NCI-H2196 treated with DMSO at 0.1 percent for 48 hours (cell line): ENCODE measurements around the gene MGAT3.
A peak's percentile ranks its signal among the peaks of the same experiment; 100 is the strongest.
"Not testable (repeated sequence)": the region's sequence is repeated elsewhere in the genome, so short reads cannot be mapped to it uniquely, and the experiment has no call there.

Source experiments
- DNase-seq: peaks from one replicate; lab custom pipeline; 2025; ENCODE audit not compliant: unreplicated experiment; lab: John Stamatoyannopoulos, UW

Gene MGAT3

DNA sequence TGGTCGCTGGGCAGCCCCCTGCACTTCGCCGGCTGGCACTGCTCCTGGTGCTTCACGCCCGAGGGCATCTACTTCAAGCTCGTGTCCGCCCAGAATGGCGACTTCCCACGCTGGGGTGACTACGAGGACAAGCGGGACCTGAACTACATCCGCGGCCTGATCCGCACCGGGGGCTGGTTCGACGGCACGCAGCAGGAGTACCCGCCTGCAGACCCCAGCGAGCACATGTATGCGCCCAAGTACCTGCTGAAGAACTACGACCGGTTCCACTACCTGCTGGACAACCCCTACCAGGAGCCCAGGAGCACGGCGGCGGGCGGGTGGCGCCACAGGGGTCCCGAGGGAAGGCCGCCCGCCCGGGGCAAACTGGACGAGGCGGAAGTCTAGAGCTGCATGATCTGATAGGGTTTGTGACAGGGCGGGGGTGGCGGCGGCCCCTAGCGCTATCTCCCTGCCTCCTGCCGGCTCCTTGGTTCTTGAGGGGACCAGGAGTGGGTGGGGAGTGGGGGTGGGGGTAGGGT, 31.8 kb downstream of the MGAT3 start:
- DNase-seq = no peak

DNA sequence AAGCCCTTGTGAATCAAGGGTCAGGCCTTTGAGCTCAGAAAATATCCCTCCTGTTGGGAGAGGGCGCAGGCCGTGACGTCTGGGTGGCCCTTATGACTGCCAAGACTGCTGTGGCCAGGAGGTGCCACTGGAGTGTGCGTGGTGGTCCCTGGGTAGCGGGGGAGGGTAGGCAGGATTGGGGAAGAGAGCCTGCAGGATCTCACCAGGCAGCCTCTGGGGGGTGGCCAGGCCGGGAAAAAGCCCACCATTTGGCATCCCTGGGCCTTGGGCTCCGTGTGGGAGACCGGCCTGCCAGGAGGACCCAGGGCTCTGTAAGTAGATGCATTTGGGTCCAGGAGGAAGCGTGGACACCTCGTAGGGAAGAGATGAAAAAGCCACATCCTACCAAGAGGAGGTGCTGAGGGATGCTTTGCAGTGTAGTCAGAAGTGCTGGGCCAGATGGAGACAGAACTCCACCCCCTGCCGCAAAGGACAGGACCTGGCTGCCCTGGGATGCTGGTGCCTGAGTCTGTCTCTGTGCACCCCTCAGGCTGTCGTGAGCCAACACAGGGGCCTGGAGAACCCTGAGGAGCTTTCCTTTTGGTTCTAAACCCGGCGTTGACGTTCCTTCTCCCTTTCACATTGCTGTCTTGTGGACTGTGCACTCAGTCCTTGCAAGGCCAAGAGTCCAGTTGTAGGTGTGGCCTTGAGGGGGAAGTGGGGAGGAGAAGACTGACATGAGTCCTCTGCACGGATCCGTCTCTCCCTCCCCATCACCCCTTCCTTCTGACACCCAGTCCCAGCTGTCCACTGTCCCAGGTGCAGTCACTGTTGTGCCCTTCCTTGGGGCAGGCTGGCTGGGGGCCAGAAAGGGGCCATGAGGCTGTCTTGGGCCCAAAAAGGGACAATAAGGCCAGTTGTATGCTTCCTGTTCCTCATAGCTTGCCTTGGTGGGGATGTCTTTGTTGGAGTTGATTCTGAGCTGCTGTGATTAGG, 32.6 kb downstream of the MGAT3 start:
- DNase-seq = no peak

DNA sequence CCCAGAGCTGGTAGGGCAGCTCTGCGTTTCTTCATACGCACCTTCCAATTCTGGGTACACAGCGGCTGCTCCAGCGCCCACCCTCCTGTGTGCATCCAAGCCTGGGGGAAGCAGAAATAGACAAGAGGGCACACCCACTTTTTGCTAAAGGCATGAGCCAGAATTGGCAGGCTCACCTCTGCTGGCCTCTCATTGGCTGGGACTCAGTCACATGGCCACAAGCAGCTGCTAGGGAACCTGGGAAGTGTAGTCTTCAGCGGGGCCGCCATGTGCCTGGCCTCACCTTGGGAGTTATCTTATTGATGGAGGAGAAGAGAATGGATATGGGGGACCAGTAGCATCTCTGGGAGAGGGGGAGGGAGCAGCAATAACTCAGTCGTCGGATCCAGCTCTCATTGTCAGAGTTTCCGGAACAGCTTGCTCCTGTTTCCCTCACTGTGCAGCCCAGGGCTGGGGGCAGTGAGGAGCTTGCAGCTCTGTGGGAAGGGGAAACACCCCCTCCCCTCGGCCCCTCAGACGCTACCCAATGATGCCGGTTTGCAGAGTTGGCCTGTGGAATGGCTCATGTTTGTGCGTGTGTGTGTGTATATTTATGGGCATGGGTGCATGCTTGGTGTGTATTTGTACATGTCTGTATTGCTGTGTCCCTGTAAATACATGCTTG, 33.5 kb downstream of the MGAT3 start:
- DNase-seq = peak; percentile 39

DNA sequence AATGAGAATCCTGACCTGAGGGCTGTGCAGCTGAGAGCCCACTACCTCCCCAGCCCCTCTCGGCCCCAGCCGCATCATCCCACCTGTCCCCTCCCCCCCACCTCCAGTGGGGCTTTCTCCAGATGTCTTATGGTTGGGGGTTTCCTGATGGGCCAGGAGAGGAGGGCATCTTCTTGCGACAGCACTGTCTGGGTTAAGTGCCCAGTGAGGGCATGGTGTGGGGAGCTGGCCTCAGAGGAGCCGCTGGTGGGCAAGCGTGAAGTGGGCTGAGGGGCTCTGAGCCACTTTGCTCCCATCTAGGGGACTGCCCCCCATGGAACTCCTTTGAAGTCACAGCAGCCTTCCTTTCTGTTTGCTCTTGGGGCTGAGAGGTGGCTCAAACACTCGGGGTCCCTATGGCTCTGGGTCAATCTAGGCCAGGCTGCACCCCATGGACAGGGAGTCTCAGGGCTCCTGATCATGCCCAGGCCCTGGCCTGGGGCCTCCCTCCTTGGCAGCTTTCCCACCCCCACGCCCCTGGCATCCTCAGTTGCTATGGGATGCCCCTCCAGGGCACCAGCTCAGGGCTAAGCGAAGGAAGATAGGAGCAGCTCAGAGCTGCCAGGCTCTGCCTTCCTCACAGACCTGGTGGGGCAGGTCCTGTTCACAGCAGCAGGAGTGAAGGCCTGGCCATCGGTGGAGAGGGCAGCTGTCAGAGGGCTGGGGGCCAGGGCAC, 34.3 kb downstream of the MGAT3 start:
- DNase-seq = no peak

DNA sequence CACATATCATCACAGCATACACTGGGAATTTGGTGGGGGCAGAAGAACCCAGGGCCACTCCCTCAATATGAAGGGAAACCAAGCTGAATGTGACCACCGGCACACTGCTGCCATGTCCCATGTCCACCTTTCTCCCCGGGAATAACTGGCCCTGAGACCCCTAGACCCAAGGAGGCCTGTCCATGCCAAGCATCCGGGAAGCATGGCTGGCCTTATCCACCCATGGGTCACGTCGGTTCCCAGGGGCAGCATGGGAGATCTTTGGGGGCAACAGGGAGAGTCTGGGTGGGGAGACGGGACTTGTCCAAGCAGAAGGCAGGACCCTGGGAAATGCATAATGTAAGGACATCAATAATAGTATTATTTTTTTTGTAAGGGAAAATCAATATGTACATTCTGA, 34.9 kb downstream of the MGAT3 start:
- no peak for DNase-seq

DNA sequence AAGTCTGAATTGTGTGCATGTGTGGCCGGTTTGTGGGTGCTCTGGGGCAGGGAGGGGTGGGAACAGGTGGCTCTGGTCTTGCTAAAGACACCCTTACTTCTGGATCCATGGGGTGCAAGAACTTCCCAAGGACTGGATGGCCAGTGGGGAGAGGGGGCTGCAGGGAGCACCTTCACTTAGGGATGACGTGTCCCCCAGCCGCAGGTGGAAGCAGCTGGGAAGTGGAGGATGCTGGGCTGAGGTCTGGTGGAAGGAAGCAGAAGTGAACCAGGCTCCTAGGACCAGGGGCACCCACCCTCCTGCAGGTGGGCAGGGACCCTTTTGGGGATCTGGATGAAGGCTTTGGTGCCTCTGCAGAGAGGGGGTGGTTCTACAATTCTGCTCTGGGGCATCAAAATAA, 35.4 kb downstream of the MGAT3 start:
- DNase-seq = no peak

DNA sequence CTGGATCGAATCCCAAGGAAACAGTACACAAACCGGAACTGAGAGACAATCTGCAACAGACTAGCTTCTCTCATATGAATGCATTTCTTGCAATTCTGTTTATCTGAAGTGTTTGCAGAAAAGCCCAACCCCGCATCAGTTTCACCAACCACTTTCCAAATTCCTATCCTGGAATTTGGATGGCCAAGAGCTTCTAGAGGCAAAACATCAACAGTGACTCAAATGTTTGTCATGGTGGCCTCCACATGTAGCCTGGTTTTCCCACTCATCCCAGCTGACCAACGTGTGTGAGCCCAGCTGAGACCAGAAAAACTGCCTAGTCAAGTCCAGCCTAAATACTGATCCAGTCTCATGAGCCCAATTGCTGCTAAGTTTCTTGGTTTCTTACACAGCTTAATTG, 36.9 kb downstream of the MGAT3 start:
- DNase-seq = no peak

DNA sequence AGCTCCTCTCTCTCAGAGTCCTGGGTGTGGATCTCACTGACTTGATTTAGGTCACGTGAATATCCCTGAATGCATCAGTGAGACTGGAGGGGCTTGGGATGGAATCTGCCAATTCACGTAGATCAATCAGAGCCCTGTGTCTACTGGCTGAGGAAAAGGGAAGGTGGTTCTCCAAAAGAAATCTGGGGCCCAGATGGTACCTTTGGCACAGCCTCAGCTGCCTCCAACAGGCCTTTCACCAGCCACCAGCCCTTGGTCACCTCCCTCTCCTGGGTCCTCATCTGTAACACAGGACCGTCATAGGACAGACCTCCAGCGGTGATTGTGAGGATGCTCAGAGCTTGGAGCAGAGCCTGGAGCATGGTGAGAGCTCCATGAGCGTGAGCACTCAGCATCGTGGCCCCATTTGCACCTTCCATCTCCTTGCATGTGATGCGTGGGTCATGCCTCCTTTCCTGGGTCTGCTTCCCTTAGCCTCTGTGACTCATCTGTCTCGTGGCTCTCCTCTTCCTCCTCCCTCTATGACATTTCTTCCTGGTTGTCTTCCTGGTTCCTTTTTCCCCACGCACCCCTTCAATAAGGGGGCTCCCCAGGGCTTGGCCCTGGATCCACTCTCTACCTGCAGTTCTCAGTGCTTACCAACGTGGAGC, 37.8 kb downstream of the MGAT3 start:
- no peak for DNase-seq

DNA sequence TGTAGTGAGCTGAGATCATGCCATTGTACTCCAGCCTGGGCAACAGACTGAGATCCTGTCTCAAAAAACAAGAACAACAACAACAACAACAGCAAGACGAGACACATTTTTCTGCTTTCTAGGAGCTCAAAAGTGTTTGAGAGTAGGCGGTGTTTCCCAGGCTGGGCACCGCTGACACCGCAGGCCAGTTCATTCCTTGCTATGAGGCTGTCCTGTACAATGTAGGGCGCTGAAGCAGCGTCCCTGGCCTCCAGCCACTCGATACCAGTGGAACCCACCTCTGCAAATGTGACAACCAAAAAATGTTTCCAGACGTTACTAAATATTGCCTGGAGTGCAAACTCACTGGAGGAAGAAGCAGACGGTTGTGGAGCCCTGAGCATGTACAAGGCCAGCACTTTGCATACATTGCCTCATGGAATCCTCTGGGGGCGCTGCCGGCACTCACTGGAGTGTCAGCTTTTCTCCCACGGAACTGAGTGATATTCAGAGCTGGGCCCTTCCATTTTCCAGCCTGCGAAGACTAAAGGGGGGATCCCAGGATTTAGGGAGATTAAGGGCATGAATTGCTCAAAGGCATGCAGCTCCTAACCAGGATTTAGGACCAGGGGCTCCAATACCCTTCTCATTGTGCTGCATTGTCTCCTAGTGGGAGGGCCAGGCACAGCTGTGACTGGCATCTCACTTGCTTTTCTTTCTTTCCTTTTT, 39.5 kb downstream of the MGAT3 start:
- DNase-seq = no peak

DNA sequence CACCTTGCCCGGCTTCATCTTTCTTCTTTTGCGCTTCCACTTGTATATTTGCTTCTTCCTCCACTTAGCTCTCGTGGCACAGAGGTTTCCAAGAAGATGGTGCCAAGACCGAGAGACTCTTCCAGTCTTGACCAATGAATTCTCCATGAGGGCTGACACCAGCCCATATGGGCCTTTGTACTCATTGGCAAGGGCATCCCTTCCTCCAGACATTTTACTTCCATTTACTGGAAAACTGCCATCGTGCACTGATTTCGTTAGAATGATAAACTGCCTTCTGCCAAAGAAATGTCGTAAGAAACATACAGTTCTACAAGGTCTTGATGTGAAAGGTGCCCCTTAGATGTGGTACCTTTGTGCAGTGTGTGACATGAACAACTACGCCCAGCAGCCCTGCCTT, 40.6 kb downstream of the MGAT3 start:
- DNase-seq = no peak

DNA sequence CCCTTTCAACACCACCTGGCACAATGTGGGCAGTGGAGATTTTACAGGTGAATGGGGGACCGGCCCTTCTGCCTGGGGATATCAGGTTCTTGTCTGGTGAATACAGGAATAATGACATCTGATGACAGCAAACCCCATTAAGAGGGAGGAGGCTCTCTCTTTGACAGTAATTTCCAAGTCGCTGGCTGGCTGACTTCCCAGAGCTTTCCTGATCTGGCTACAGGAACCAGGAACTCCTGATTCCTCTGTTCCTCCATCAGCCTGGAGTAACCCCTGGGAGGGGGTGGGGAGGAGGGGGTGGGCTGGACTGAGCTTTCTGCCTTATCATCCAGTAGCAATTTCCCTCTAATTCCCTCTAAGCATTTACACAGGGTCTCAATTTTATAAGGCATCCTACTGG, 41.6 kb downstream of the MGAT3 start:
- DNase-seq = peak; percentile 42

DNA sequence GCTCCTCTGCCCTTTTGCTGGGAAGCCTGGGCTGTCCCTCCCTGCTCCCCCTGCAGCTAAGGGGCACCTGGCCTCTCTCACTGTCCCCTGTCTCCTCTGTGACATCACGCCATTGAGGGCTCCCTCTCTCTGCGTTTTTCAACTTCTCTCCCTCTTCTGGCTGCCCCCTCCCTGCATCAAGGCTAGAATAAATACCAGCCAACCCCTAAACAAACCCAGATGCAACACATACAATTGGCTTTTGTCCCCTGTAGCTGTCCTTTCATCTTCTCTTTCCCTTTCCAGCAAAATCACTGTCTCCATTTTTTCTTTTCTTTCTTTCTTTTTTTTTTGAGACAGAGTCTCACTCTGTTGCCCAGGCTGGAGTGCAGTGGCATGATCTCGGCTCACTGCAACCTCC, 42.0 kb downstream of the MGAT3 start:
- no peak for DNase-seq

DNA sequence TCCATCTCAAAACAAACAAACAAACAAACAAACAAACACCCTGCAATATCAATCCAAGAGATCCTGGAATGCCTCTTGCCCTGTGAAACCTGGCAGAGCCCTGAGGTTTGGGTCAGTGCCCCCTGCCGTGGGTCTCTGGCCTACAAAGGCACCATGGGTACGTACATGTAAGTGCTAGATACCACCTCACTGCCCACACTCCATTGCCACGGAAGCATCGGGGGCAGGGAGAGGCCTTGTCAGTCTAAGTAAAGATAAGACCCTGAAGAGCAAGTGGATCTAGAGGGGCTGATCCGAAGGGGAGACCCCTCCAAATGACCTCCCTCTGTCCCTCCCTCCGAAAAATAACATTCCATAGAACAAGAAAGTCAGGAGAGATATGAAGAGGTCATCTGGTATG, 43.3 kb downstream of the MGAT3 start:
- no peak for DNase-seq

DNA sequence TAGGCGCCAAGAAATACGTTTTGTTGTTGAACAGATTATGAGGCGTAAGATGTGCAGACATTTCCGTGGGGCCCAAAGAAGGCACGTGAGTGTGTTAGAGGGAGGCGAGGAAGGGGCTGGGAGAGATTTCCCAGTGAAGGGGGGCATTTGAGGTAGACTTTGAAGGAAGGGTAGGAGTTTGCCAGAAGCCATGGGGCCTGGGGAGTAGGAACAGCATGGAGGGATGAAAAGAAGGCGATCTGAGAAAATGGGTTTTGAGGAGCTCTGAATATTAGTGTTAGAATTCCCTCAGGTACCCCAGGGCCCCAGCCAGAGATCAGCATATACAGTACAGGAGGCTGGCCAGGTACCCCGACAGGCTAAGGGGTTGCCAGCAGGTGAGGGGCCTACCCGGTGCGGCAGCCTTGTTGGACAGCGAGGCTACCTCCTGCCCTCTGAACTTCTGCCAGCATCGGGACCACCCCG, 44.9 kb downstream of the MGAT3 start:
- no peak for DNase-seq

DNA sequence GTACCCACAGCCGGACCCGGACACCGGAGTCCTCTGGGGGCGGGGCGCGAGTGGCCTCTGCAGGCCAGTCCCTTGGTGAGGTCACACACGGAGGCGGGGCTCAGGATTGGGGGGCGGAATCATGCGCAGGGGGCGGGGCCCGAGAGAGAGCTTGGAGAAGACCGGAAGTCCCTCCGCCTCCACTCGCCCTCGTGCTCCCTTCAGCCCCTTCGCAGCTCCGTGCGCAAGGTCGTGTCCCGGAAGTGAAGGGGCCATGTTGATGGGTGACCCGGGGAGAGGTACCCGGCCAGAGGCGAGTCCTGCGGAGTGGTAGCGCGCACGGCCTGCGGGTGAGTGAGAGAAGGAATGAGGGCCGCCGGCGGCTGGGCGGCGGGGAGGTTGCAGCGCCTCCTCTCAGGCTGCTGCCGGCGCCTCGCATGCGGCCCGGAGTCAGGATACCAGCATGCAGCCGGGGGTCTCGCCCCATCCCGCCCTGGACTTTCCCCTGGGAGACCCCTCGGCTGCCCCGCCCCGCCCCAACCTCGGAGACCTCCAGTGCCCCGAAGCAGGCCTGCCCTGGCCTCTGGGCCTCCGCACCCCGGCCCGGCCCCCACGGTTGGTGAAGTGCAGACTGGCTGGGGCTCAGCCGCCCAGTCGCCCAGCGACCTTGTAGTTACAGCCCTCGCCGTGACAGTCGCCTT, 45.4 kb downstream of the MGAT3 start, which contains the start of gene MIEF1:
Gene MIEF1, plus strand, starts transcription at position 182 of the 680 bp plus-strand sequence. CDS start 9,005 bp downstream, outside the sequence.
- DNase-seq = peak; percentile 65

DNA sequence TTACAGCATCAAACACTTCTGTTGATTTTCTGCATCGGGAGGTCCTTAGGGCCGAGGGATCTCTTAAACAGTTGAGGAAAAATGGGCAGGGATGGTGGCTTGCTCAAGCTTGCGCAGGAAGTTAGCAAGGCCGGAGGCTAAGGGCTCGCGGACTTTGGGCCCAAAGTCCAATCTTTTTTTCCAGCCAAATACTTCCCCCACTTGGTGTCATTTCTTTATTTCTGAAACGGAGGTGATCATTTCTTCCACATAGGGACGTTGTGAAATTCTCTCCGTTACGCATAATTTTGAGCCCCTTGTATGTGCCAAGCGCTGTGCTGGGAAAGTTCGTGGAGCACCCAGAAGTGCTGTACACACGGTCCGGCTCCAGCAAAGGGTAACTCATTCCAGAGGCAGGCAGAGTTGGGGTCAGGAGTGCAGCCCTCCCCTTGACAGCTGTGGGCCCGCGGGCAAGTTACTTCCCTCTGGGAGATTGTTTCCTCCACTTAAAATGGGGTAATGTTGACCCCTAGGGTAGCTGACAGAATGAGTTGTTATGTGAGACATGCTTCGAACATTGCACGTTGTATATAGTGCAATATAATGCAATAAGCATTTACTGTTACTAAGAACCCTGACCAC, 46.1 kb downstream of the MGAT3 start:
- DNase-seq = no peak

DNA sequence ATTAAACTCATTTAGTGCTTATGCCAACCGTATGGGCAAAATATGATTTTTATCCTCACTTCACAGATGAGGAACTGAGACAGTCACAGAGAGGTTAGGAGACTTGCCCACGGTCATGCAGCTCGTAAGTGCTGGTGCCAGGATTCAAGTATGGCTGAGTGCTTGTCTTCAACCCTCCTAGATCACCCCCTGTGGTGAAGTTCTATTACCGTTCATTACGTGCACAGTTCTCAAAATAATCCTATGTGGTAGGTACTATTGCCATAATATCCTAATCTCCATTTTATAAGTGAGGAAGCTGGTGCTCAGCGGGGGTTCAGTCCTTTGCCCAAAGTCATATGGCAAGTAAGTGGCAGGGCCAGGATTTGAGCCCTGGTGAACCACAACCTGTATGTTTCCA, 46.8 kb downstream of the MGAT3 start:
- no peak for DNase-seq

DNA sequence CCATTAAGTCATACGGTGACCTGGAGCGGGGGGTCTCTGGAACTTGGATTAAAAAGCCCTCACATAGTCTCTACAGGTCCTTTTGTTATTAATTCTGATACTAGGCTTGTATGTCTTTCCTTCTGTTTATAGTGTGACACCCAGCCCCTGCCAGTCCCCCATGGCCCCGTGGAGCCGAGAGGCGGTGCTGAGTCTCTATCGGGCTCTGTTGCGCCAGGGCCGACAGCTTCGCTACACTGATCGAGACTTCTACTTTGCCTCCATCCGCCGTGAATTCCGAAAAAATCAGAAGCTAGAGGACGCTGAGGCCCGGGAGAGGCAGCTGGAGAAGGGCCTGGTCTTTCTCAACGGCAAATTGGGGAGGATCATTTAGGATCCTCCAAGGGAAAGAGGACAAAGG, 47.3 kb downstream of the MGAT3 start:
- no peak for DNase-seq

DNA sequence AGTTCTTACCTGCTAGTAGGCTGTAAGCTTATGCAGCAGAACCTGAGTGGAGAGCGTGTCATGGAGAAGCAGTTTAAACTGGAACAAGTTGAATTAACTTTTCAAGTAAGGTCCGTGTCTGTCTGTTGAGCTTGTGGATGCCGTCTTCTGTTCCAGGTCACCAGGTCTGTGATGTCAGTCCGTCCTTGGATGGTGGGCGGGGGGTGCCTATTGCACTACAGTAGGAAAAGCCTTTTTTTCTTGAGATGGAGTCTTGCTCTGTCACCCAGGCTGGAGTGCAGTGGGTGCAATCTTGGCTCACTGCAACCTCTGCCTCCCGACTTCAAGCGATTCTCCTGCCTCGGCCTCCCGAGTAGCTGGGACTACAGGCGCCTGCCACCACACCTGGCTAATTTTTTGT, 50.2 kb downstream of the MGAT3 start:
- not testable (repeated sequence) for DNase-seq
